Measurements from ENCODE around the gene PRR33.

Gene PRR33

GRCh38 chr11:1851468-1852180, 40.1 kb downstream of the PRR33 start:
- Histone ChIP-seq H3K23ac (ENCODE audit: low read length in 2 of 2) (no peak overlapping the region), H3K27me3 (ENCODE audit: control insufficient read depth in 1 of 2, insufficient read depth in 1 of 2, low read length in 2 of 2) (peaks cover 5 to 15% of the 10 kb centered on the region in 2 experiments)

GRCh38 chr11:1848640-1849430, 42.9 kb downstream of the PRR33 start:
- H3K9me3 ChIP-seq (ENCODE audit: control insufficient read depth, low read length): no peaks in the 10 kb centered on the region
- H3K27ac ChIP-seq (ENCODE audit: low read length, poor library complexity, severe bottlenecking): no peak overlapping the region
- H3K4me1 ChIP-seq (ENCODE audit: control insufficient read depth, insufficient read depth, low read depth, low read length): peaks cover 12% of the 10 kb centered on the region
- H3K23ac ChIP-seq (ENCODE audit: low read length in 2 of 2): no peak overlapping the region
- H3K18ac ChIP-seq (ENCODE audit: low read depth in 1 of 2, low read length in 2 of 2): no peak overlapping the region
- no peaks in the 10 kb centered on the region for H3K36me3 ChIP-seq (ENCODE audit: control insufficient read depth in 1 of 2, insufficient read depth in 2 of 2, low read depth in 1 of 2, low read length in 2 of 2)
- H2AFZ ChIP-seq (ENCODE audit: low read depth, low read length): no peak overlapping the region
- peak overlapping the region; percentile 42 for H4K8ac ChIP-seq (ENCODE audit: low read length)
- DNase-seq: no peak
- H3K79me1 ChIP-seq (replicated peaks; ENCODE audit: low read length, poor library complexity, severe bottlenecking): no peaks in the 10 kb centered on the region
- H2BK12ac ChIP-seq (ENCODE audit: low read length in 2 of 2): peak overlapping the region in 1 of 2 experiments; percentile 23
- no peak overlapping the region for H3K4me3 ChIP-seq (ENCODE audit: insufficient read depth in 1 of 2, low read depth in 1 of 2, low read length in 2 of 2)
- 92% methylated on average over 18 of the region's 19 CpGs for WGBS
- no peak overlapping the region for H2BK5ac ChIP-seq (ENCODE audit: low read depth, low read length, poor library complexity, severe bottlenecking)
- no peak overlapping the region for H3K9ac ChIP-seq (ENCODE audit: low read length)
- peak overlapping the region; percentile 89 for H2BK15ac ChIP-seq (ENCODE audit: low read depth, poor library complexity, severe bottlenecking)
- H3K4ac ChIP-seq (ENCODE audit: low read depth in 1 of 2, low read length in 2 of 2): peak overlapping the region in 1 of 2 experiments; percentile 67
- H2BK120ac ChIP-seq (ENCODE audit: low read depth, low read length): no peak overlapping the region
- H4K91ac ChIP-seq (ENCODE audit: low read length): peak overlapping the region; percentile 55
- peaks cover 8 to 17% of the 10 kb centered on the region in 2 experiments for H3K27me3 ChIP-seq (ENCODE audit: control insufficient read depth in 1 of 2, insufficient read depth in 1 of 2, low read length in 2 of 2)
- H3K4me2 ChIP-seq (ENCODE audit: low read length, poor library complexity, severe bottlenecking): no peak overlapping the region
- no peak overlapping the region for H2AK5ac ChIP-seq (ENCODE audit: low read length, severe bottlenecking)
- H3K14ac ChIP-seq (ENCODE audit: low read length in 2 of 2): no peak overlapping the region

More at GRCh38 chr11:1851468-1852180, 40.1 kb downstream of the PRR33 start:
- Histone ChIP-seq H4K91ac (ENCODE audit: low read length) (no peak overlapping the region), H3K36me3 (ENCODE audit: control insufficient read depth in 1 of 2, insufficient read depth in 2 of 2, low read depth in 1 of 2, low read length in 2 of 2) (no peaks in the 10 kb centered on the region), H3K9ac (ENCODE audit: low read length) (no peak overlapping the region), H2AFZ (ENCODE audit: low read depth, low read length) (no peak overlapping the region), H3K4me2 (ENCODE audit: low read length, poor library complexity, severe bottlenecking) (no peak overlapping the region), H3K4ac (ENCODE audit: low read depth in 1 of 2, low read length in 2 of 2) (no peak overlapping the region), H3K4me3 (ENCODE audit: insufficient read depth in 1 of 2, low read depth in 1 of 2, low read length in 2 of 2) (no peak overlapping the region), H4K8ac (ENCODE audit: low read length) (no peak overlapping the region), H3K79me1 (replicated peaks; ENCODE audit: low read length, poor library complexity, severe bottlenecking) (no peaks in the 10 kb centered on the region), H2BK12ac (ENCODE audit: low read length in 2 of 2) (no peak overlapping the region), H2BK15ac (ENCODE audit: low read depth, poor library complexity, severe bottlenecking) (no peak overlapping the region), H3K27ac (ENCODE audit: low read length, poor library complexity, severe bottlenecking) (no peak overlapping the region), H3K4me1 (ENCODE audit: control insufficient read depth, insufficient read depth, low read depth, low read length) (peaks cover 18% of the 10 kb centered on the region), H2BK5ac (ENCODE audit: low read depth, low read length, poor library complexity, severe bottlenecking) (no peak overlapping the region), H2BK120ac (ENCODE audit: low read depth, low read length) (no peak overlapping the region), H3K14ac (ENCODE audit: low read length in 2 of 2) (no peak overlapping the region), H2AK5ac (ENCODE audit: low read length, severe bottlenecking) (no peak overlapping the region), H3K9me3 (ENCODE audit: control insufficient read depth, low read length) (no peaks in the 10 kb centered on the region), H3K18ac (ENCODE audit: low read depth in 1 of 2, low read length in 2 of 2) (no peak overlapping the region)
- no peak for DNase-seq
- WGBS: 93% methylated on average over 17 of the region's 21 CpGs

- no peak overlapping the region for H3K27ac ChIP-seq (ENCODE audit: low read length, poor library complexity, severe bottlenecking)
- no peak overlapping the region for H2AFZ ChIP-seq (ENCODE audit: low read depth, low read length)
- H3K27me3 ChIP-seq (ENCODE audit: control insufficient read depth in 1 of 2, insufficient read depth in 1 of 2, low read length in 2 of 2): peaks cover 8 to 17% of the 10 kb centered on the region in 2 experiments
- H3K4ac ChIP-seq (ENCODE audit: low read depth in 1 of 2, low read length in 2 of 2): peak overlapping the region in 1 of 2 experiments; percentile 67
- H3K9ac ChIP-seq (ENCODE audit: low read length): no peak overlapping the region
- 88% methylated on average over 17 of the region's 18 CpGs for WGBS
- H3K23ac ChIP-seq (ENCODE audit: low read length in 2 of 2): no peak overlapping the region
- H4K91ac ChIP-seq (ENCODE audit: low read length): peak overlapping the region; percentile 55
- no peak for DNase-seq
- no peaks in the 10 kb centered on the region for H3K79me1 ChIP-seq (replicated peaks; ENCODE audit: low read length, poor library complexity, severe bottlenecking)
- no peak overlapping the region for H3K4me3 ChIP-seq (ENCODE audit: insufficient read depth in 1 of 2, low read depth in 1 of 2, low read length in 2 of 2)
- H2BK5ac ChIP-seq (ENCODE audit: low read depth, low read length, poor library complexity, severe bottlenecking): no peak overlapping the region
- peak overlapping the region; percentile 15 for H2BK15ac ChIP-seq (ENCODE audit: low read depth, poor library complexity, severe bottlenecking)
- H3K4me1 ChIP-seq (ENCODE audit: control insufficient read depth, insufficient read depth, low read depth, low read length): peaks cover 14% of the 10 kb centered on the region
- H3K36me3 ChIP-seq (ENCODE audit: control insufficient read depth in 1 of 2, insufficient read depth in 2 of 2, low read depth in 1 of 2, low read length in 2 of 2): no peaks in the 10 kb centered on the region
- H3K4me2 ChIP-seq (ENCODE audit: low read length, poor library complexity, severe bottlenecking): no peak overlapping the region
- H2BK120ac ChIP-seq (ENCODE audit: low read depth, low read length): no peak overlapping the region
- H3K14ac ChIP-seq (ENCODE audit: low read length in 2 of 2): no peak overlapping the region
- H3K9me3 ChIP-seq (ENCODE audit: control insufficient read depth, low read length): no peaks in the 10 kb centered on the region
- peak overlapping the region in 1 of 2 experiments; percentile 24 for H2BK12ac ChIP-seq (ENCODE audit: low read length in 2 of 2)
- H4K8ac ChIP-seq (ENCODE audit: low read length): no peak overlapping the region
- no peak overlapping the region for H2AK5ac ChIP-seq (ENCODE audit: low read length, severe bottlenecking)
- H3K18ac ChIP-seq (ENCODE audit: low read depth in 1 of 2, low read length in 2 of 2): no peak overlapping the region
Observed at GRCh38 chr11:1847926-1848639, 43.6 kb downstream of the PRR33 start.

All from mesenchymal stem cell (in vitro differentiated cells and primary cell).